HG02884 (cell line): ENCODE results near the gene SUCLA2.
"Not testable (repeated sequence)": the region's sequence is repeated elsewhere in the genome, so short reads cannot be mapped to it uniquely, and the experiment has no call there.

Source experiments
- ATAC-seq: cut with Tn5 transposase; IDR thresholded peaks from one replicate; pipeline ENCODE4 v1.9.1; 2021; ENCODE audit warnings: mild to moderate bottlenecking, moderate library complexity; ENCODE audit not compliant: unreplicated experiment

The SUCLA2 gene

GRCh38 chr13:47997384-47997783 lies 3.7 kb downstream of the SUCLA2 start:
- ATAC-seq = no peak

- ATAC-seq = no peak
Measured at GRCh38 chr13:47991859-47992258, 9.2 kb downstream of the SUCLA2 start.

GRCh38 chr13:47990920-47991466 lies 10.1 kb downstream of the SUCLA2 start:
- ATAC-seq = no peak

- ATAC-seq = no peak
Measured at GRCh38 chr13:47990427-47990826, 10.6 kb downstream of the SUCLA2 start.

- no peak for ATAC-seq
Measured at GRCh38 chr13:47983070-47983469, 18.0 kb downstream of the SUCLA2 start.

GRCh38 chr13:47976325-47976724 lies 24.7 kb downstream of the SUCLA2 start:
- no peak for ATAC-seq

GRCh38 chr13:47964863-47965262 lies 36.2 kb downstream of the SUCLA2 start:
- no peak for ATAC-seq

- no peak for ATAC-seq
Measured at GRCh38 chr13:47962237-47962636, 38.8 kb downstream of the SUCLA2 start.

GRCh38 chr13:47959468-47960247 lies 41.4 kb downstream of the SUCLA2 start:
- ATAC-seq = no peak

GRCh38 chr13:47957073-47957472 lies 44.0 kb downstream of the SUCLA2 start:
- ATAC-seq = no peak

- no peak for ATAC-seq
Measured at GRCh38 chr13:47955836-47956235, 45.2 kb downstream of the SUCLA2 start.

- no peak for ATAC-seq
Measured at GRCh38 chr13:47949799-47950198, 51.3 kb downstream of the SUCLA2 start.

GRCh38 chr13:47945738-47946137 lies 55.3 kb downstream of the SUCLA2 start:
- no peak for ATAC-seq

- not testable (repeated sequence) for ATAC-seq
Measured at GRCh38 chr13:47945146-47945545, 55.9 kb downstream of the SUCLA2 start.

- no peak for ATAC-seq
Measured at GRCh38 chr13:47934371-47934770, 66.7 kb downstream of the SUCLA2 start.

- no peak for ATAC-seq
Measured at GRCh38 chr13:47932950-47933923, 67.8 kb downstream of the SUCLA2 start.

- ATAC-seq = no peak
Measured at GRCh38 chr13:47930649-47931165, 70.4 kb downstream of the SUCLA2 start.

- ATAC-seq = no peak
Measured at GRCh38 chr13:47929156-47929555, 71.9 kb downstream of the SUCLA2 start.

- no peak for ATAC-seq
Measured at GRCh38 chr13:47917022-47917574, 84.0 kb downstream of the SUCLA2 start.

GRCh38 chr13:47908197-47908902 lies 92.7 kb downstream of the SUCLA2 start:
- no peak for ATAC-seq
